G401 (cell line): ENCODE data around the gene KANSL3. TPM values are rescaled to one million over a fixed set of nuclear protein-coding genes. Genes with fewer than 3 reads are reported as not detected.
"Not testable (repeated sequence)": the region's sequence is repeated elsewhere in the genome, so short reads cannot be mapped to it uniquely, and the experiment has no call there.

Experiments
- DNase-seq: peaks from one replicate; pipeline ENCODE4 v3.0.0-alpha.2; 2015; ENCODE audit warnings: low spot score
- in situ Hi-C: cut with HindIII; loops from 2 replicates; pipeline ENCODE4 v1.10.0; 2016; ENCODE audit warnings: low sequenced_read_pairs, mixed read lengths
- total RNA-seq: library from RNA; depleted of rRNA; stranded (reverse); fragments of >200 nt; shearing (Covaris generic); gene quantifications from 2 replicates; pipeline ENCODE4 v1.2.3, GENCODE V29; 2014

The KANSL3 gene
- total RNA-seq, 1 experiment from 2014 or later, result 33.5 TPM

DNA sequence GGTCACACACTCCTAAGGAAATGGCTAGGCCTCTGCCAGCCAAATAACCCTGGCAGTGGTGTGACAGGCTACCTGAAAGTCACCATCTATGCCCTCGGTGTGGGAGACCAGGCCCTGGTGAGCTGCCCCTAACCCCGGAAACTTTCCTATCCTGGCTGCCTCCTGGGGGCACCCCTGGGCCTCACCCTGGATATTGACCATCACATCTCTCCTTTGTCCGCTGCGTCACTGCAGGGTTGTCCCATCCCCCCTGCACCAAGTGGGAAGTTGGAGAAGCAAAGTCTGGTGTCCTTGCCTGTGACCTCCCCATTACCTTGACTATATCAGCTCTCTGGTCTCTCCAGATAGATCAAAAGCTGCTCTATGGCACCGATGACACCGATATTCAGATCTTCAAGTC, 23.2 kb upstream of the KANSL3 start:
- DNase-seq, result no peak
- in situ Hi-C loops, result no loop called here

DNA sequence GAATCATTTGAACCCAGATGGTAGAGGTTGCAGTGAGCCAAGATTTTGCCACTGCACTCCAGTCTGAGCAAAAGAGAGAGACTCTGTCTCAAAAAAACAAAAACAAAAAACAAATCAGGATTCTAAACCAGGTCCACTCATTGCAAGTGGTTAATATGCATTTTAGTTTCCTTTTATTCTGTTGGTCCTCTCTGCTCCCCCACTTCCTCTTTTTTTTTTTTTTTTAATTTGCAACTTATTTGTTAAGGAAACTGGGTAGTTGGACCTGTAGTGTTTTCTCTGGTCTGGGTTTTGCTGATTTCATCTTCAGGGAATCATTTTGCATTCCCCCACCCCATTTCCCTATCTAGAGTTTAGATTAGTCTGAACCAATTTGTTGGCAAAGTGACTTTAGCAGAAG, 18.4 kb upstream of the KANSL3 start:
- in situ Hi-C loops, result no loop called here
- DNase-seq, result no peak

DNA sequence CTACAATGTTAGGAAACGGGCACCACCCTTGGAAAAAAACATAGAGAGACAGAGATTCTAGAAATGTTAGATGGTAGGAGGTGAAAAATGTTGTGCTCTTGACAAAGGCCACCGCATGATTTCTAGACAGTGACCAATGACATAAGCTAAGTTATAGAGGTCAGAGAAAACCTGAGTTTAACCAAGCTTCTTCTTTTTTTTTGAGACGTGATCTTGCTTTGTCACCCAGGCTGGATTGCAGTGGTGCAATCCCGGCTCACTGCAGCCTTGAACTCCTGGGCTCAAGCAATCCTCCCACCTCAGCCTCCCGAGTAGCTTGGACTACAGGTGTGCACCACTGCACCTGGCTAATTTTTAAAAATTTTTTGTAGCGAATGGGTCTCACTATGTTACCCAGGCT, 17.4 kb upstream of the KANSL3 start:
- DNase-seq, result no peak
- in situ Hi-C loops, result no loop called here

DNA sequence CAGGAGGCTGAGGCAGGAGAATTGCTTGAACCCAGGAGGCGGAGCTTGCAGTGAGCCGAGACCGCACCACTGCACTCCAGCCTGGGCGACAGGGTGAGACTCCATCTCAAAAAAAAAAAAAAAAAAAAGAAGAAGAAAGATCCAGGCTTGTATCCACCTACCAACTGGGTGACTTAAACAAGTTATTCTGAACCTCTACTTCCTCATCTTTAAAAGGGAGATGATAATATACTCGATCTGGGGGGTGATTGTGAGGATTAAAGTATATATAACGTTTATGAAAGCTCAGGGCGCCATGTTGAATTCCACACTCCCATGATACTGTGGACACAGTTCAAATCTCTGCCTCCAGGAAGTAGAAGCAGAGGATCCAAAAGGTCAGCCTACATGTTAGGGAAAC, 16.7 kb upstream of the KANSL3 start:
- in situ Hi-C loops, DNase-seq: not testable (repeated sequence)

DNA sequence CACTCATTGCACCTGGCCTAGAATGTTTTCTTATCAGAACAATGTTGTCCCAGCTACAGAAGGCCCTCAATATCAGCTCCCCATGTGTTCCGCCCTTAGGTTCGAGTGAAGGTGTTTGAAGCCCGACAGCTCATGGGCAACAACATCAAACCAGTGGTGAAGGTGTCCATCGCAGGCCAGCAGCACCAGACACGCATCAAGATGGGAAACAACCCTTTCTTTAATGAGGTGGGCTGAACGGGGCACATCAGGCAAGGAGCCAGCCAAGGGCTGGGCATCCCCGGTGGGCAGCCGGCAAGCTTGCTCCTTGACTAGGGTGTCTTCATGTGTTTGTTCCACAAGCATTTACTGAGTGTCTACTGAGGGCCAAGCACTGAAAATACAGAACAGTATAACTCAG, 13.7 kb upstream of the KANSL3 start:
- in situ Hi-C loops, result no loop called here
- no peak for DNase-seq

DNA sequence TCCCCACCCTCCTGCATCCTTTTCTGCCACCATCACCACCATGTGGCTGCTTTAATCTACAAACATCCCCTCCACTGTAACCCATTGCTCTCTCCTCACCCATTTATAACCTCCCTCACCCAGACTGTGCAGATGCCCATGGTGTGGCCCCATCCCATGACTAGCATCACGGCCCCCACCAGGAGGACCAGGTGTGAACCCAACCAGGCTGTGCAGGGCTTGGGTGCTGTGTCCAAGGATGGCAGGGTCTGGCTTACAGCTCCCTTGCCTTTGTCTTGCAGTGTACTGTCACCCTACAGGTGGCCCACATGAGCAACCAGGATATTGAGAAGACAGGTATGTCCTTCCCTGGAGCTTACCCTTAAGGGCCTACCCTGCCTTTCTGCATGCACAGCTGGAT, 11.2 kb upstream of the KANSL3 start:
- DNase-seq, result no peak
- in situ Hi-C loops, result no loop called here

DNA sequence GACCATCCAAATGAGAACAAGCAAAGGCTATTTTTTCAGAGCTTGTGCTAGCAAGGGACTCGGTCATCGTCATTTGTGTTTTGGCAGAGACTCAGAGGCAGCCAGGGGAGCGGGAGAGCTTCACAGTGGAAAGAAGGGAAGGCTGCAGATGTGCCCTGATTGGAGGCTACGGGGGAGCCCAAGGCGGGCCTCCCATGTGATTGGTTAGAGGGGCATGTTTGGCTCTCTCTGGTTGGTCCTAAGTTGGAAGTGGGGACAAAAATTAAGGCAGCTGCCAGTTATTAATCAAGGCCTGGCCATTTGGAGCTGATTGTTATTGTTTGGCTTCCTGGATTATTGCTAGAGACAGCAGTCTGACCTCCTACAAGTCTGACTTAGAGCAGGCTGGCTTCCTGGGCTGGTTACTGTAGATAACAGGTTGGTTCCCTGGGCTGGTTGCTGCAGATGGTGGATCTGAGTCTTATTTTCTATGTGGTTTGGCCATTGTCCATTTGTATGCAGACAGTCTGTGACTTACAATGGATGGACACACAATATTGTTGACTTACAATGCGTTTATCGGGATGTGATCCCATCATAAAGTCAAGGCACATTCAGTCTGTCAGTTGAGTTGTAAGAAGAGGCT, 10.3 kb upstream of the KANSL3 start:
- in situ Hi-C loops, result no loop called here
- DNase-seq, result no peak

DNA sequence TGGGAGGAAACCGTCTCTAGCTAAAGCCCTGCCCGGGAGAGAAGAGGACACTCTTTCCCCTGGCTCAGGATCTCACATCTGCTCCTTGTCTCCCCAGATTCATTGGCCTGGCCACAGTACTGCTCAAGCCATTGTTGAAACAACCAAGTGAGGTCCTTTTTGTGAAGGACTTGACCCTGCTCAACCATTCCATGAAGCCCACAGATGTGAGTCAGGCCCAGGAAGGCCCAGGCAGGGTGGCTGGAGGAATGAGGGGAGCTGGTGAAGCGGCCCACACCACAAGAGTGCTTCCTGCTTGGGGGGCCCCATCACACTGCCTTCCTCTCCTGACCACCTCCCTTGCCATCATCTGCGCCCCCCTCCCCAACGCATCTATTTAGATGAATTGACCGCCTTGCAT, 9.6 kb upstream of the KANSL3 start:
- DNase-seq, result no peak
- in situ Hi-C loops, result no loop called here

DNA sequence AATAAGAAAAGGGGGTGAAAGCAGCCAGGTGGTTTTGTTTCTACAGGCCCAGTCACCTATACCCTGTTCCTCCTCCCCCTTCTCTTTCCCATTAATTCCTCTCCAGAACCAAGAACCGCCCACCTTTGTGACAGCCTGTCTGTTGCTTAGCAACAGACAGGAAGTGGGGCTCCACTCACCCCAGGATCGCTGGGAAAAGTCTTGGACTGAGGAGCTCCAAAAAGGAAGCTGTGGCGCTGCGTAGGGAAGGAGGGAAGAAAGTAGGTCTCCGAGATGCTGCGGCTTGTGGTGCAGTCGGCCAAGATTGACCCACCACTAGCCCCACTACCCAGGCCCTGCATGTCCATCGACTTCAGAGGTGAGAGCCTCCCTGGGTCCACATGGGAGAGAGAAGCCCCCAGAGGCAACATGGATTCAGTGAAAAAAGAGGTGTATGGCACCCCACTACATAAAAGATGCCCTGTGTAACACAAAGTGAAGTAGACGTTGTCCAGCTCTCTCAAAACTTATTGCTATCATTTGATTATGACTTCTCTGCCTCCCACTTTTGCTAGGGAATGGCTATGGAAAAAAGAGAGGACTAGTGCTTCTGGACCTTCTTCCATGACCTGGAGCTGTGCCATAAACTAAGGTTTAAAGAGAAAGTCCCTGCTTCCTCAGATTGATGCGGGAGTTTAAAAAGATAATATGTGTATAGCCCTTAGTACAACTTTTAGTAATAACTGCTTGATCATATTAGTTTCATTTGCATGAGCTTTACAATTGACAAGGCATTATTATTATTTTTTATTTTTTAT, 4.7 kb upstream of the KANSL3 start, which contains the start of gene FER1L5:
TSS of gene FER1L5 (plus strand) at position 201 of the 797 bp plus-strand sequence. CDS start at position 274, 73 bp downstream.
- in situ Hi-C loops, result no loop called here

DNA sequence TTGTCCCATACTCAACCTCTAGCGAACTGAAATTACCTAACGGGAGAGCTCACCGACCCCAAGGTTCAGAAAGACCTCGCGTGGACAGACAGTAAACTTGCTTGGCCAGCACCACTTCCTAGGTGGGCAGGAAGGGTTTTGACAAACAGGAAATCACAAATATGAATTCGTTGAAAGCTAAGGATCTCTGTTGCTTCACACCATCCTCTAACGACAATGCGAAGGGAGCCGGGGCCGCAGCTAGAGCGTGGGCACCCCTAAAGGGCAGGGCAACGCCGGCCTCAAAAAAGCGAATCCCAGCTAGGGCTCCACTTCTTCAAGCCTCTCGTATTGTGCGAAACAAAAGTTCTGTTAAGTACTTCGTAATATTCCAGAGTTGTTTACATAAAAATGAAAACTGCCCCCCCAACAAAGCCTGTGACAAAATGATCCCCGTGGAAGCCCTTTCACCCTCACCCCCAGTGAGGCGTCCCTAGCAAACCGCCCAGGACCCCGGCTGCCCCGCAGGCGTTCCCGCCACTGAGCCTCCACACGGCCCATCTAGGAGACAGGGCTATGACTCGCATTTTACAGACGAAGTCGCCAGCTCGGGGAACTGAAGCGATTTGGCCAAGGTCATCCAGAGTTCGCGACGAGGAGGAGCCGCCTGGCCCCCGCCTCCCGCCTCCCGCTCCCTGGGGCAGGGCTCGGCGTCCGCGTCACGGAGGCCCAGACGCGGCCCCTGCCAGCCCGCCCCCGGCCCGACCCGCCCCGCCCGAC, 548 bp downstream of the KANSL3 start:
- peak; percentile 58 for DNase-seq
- in situ Hi-C loops, result no loop called here

More for the DNA sequence above, 4.7 kb upstream of the KANSL3 start, which contains the start of gene FER1L5:
- DNase-seq, result peak; percentile 94

DNA sequence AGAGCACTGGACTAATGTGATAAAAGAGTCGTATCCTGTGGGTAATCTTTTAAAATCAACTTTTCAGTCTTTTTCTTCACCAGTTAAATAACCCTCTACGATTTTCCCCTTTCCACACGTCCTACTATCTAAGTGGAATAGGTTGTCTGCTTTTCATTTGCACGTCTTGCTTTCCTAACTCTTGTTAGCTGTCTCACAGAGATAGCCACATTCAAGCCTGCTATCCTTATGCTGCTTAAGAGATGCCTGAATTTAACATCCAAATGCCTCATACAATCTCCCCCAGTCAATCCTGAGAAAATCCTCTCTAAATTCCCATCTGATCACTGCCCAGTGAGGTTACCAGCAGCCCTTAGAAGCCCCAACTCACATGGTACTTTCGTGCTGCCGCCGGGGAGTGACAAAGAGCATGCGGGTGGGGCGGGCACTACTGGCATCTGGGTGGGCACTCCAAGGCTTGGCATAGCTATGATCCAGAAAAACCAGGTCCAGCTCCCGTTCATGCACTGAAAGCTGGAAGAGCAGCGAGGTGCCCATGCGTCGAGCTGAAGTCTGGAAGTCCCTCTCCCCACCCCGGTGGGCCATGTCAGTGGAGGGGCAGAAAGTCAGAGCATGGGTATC, 1.5 kb downstream of the KANSL3 start:
- no peak for DNase-seq
- in situ Hi-C loops, result no loop called here

DNA sequence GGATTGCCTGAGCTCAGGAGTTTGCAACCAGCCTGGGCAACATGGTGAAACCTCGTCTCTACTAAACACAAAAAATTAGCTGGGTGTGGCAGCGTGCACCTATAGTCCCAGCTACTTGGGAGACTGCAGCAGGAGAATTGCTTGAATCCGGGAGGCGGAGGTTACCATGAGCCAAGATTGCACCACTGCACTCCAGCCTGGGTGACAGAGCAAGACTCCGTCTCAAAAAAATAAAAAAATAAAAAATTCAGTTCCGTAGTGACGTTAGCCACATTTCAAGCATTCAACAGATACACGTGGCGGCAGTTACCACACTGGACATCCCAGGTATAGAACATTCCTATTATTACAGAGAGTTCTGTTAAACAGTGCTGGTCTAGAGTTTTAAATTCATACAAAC, 4.5 kb downstream of the KANSL3 start:
- no peak for DNase-seq
- in situ Hi-C loops, result no loop called here

DNA sequence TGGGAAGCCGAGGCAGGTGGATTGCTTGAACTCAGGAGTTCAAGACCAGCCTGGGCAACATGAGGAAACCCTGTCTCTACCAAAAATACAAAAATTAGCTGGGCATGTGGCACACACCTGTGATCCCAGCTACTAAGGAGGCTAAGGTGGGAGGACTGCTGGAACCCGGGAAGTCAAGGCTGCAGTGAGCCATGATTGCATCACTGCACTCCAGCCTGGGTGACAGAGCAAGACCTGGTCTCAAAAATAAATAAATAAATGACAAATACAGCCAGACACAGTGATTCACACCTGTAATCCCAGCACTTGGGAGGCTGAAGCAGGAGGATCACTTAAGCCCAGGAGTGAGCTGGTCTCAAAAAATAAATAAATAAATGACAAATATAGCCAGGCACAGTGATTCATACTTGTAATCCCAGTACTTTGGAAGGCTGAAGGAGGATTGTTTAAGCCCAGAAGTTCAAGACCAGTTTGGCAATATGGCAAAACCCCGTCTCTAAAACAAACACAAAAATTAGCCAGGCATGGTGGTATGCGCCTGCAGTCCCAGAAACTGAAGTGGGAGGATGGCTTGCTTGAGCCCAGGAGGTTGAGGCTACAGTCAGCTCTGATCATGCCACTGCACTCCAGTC, 6.2 kb downstream of the KANSL3 start:
- DNase-seq, result no peak
- in situ Hi-C loops, result no loop called here

DNA sequence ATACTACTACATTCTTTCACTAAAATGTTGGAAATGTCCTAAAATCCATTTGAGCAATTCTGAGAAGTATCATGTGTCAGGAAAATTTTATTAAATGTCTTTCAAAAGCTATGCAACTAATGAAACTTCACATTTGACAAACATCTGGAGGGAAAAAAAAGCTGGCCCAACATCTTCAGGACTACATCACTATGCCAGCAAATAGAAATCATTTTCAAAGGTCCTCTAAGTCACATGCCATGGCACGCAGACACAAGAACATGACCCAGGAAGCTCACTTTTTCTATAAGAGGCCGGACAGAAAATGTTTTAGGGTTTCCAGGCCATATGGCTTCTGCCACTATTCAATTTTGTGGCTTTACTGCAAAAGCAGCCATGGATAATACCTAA, 11.6 kb downstream of the KANSL3 start:
- in situ Hi-C loops, result no loop called here

DNA sequence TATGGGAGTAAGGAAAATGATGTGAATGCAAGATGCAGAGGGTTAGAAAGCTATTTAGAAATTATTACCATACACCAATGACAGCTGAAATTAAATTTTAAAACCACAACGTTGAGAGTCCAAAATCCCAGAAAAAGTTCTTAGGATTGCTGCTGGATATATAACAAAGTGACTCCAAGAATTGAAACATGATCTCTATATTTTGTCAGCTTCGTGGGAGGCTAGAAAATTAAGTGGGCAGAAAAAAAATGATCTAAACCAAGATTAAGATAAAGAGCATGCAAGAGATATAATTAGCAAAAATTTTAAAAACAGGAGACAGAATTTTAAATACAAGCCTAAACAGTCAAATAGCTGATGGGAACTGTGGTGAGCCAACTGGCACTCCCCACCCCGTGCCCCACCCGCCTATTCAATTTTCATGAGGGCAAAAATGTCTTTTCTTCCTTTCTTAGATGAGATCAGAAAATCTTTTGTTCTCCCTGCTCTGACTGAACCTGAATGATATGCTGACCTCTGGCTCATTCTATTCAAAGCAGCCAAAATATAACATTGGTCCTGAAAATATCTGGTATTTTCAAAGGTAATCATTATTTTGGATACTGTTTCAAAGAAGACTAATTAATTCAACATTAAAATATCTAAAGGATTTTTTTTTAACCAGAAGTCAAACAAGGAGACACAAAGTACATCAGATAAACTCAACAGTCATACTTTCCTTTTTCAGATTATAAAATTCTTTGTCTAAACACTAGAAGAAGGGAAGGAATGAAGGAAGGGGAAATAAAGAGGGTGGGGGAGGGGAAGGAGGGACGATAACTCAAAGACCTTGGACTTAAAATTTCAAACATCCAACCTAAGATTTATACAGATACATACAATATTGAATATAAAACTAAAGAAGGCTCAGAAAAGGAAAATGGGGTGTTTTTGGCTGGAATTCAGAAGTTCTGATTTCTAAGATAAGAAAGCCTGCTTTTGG, 12.2 kb downstream of the KANSL3 start:
- in situ Hi-C loops, result no loop called here
- no peak for DNase-seq

More for the DNA sequence above, 11.6 kb downstream of the KANSL3 start:
- DNase-seq, result no peak

DNA sequence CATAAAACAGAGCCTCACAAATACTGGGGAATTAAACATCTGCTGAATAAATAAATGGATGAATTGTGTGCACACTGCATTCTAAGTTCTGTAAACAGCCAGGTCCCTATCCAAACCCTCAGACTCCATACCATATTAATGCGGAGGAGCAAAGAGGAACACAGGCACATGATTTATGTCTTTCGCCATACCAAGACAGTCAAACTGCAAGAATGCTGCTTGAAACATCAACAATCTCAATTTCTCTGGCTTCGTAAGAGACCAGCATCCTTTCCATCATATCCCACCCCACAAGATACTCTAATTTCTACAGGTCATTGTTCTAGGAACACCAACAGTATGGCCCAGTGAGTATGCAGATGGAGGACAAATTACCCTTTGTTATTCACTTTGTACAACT, 15.0 kb downstream of the KANSL3 start:
- no peak for DNase-seq
- in situ Hi-C loops, result no loop called here

DNA sequence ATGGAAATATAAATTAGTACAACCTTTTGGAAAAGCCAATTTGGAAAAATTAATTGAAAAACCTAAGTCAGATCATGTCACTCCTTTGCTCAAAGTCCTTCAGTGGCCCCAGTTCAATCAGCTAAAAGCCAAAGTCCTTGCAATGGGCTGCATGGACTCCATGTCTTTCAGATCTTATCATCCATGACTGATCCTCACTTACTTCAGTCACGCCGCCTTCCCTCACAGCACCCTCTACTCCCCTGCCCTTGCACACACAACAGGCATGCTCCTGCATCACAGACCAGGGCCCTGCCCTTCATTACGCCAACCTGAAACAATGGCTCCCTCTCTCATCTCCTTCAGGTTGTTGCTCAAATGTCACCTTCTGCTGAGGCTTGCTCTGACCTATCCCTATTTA, 15.6 kb downstream of the KANSL3 start:
- no peak for DNase-seq
- in situ Hi-C loops, result no loop called here

DNA sequence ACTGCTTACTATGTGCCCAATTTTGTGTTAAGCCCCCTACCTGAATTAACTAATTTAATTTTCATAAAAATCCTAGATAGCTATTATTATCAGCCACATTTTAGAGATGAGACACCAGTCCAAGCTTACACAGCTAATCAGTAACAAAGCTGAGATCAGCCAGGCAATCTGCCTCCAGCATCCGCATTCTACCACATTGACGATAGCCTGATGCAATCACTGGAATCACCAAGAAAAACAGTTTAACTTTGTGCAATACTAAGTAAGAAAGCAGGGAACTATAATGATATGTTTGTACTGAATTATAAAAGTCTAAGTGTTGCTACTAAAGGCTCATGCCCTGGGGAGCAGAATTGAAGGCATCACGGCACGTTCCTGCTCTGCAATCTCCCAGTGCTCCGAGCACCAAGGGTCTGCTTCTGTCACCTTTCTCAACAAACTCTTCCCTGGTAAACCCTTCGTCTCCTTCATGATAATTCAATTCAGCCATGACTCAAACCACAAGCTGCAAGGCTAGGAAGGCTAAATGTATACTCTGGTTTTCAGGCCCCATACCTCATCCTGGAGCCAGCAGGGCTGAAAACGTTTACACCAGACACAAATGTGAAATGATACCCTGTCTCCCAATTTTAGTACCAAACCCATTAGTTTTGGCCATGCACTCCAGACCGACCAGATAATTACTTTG, 19.4 kb downstream of the KANSL3 start:
- in situ Hi-C loops, result no loop called here
- DNase-seq, result no peak
